Measurements from ENCODE around the gene MEGF8. TPM values are rescaled to one million over a fixed set of nuclear protein-coding genes. Genes with fewer than 3 reads are reported as not detected.
A peak's percentile ranks its signal among the peaks of the same experiment; 100 is the strongest.

MEGF8 gene
- total RNA-seq, 1 experiment from 2014 or later = 6.5 TPM

DNA sequence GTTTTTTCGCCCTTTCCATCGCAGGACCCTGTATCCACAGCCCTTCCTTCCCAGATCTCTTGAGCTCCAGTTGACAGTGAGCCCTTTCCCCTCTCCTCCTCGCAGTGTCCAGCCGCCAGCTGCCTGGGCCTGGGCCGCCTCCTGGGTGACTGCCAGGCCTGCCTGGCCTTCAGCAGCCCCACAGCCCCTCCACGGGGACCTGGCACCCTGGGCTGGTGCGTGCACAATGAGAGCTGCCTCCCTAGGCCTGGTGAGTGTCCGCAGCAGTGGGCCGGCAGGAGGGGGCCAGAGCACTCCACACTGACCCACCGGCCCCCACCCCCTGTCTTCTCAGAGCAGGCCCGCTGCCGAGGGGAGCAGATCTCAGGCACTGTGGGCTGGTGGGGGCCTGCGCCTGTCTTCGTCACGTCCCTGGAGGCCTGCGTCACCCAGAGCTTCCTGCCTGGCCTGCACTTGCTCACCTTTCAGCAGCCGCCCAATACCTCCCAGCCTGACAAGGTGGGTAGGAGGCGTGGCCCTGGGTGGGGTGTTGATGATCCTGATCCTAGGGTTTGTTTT is 19.0 kb downstream of the MEGF8 start:
- no peaks in the 10 kb centered on the region for H3K9me3 ChIP-seq (ENCODE audit: low read length)
- H3K9me2 ChIP-seq (replicated peaks; ENCODE audit: insufficient read depth, low read length) = no peaks in the 10 kb centered on the region
- H3K4me1 ChIP-seq (ENCODE audit: low read length) = peaks cover 5% of the 10 kb centered on the region

DNA sequence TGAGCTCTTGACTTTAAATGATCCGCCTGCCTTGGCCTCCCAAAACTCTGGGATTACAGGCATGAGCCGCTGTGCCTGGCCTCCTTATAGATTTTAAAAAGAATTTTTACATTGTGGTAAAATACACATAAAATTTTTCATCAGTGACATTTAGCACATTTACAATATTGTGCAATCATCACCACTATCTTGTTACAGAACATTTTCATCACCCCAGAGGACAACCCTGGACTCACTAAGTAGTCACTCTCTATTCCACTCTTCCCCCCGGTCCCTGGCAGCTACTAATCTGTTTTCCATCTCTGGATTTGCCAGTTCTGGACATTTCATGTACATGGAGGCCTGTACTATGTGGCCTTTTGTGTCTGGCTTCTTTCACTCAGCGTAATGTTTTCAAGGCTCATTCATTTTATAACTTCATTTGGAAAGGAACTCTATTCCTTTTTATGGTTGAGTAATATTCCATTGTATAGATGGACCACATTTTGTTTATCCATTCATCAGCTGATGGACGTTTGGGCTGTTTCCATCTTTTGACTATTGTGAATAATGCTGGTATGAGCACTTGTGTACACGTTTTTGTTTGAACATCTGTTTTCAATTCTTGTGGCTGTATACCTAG is 19.9 kb downstream of the MEGF8 start:
- Histone ChIP-seq H3K4me1 (ENCODE audit: low read length) (no peaks in the 10 kb centered on the region), H3K27me3 (ENCODE audit: low read length) (no peaks in the 10 kb centered on the region), H3K9me3 (ENCODE audit: low read length) (no peaks in the 10 kb centered on the region), H3K79me2 (ENCODE audit: low read length) (no peaks in the 10 kb centered on the region), H3K9me2 (replicated peaks; ENCODE audit: insufficient read depth, low read length) (no peaks in the 10 kb centered on the region), H3K36me3 (ENCODE audit: insufficient read depth, low read length) (0 out of 2 replicates have a peak, but pooled peaks cover 5% of the 10 kb centered on the region), H3K4me3 (ENCODE audit: low read length) (no peak overlapping the region), H4K20me1 (ENCODE audit: insufficient read depth, low read depth, low read length) (no peaks in the 10 kb centered on the region), H3K4me2 (ENCODE audit: low read depth, low read length, poor library complexity, severe bottlenecking) (no peak overlapping the region), H2AFZ (ENCODE audit: low read length) (no peak overlapping the region), H3K9ac (ENCODE audit: low read length) (no peak overlapping the region), H3K27ac (ENCODE audit: low read length) (no peak overlapping the region)
- no peak for DNase-seq

More for the DNA sequence above, 19.0 kb downstream of the MEGF8 start:
- H4K20me1 ChIP-seq (ENCODE audit: insufficient read depth, low read depth, low read length) = no peaks in the 10 kb centered on the region
- no peak overlapping the region for H3K4me3 ChIP-seq (ENCODE audit: low read length)
- H3K36me3 ChIP-seq (ENCODE audit: insufficient read depth, low read length) = 0 out of 2 replicates have a peak, but pooled peaks cover 5% of the 10 kb centered on the region
- no peak overlapping the region for H3K27ac ChIP-seq (ENCODE audit: low read length)
- no peaks in the 10 kb centered on the region for H3K79me2 ChIP-seq (ENCODE audit: low read length)
- no peak overlapping the region for H3K9ac ChIP-seq (ENCODE audit: low read length)
- no peaks in the 10 kb centered on the region for H3K27me3 ChIP-seq (ENCODE audit: low read length)
- H3K4me2 ChIP-seq (ENCODE audit: low read depth, low read length, poor library complexity, severe bottlenecking) = no peak overlapping the region
- no peak for DNase-seq
- no peak overlapping the region for H2AFZ ChIP-seq (ENCODE audit: low read length)

DNA sequence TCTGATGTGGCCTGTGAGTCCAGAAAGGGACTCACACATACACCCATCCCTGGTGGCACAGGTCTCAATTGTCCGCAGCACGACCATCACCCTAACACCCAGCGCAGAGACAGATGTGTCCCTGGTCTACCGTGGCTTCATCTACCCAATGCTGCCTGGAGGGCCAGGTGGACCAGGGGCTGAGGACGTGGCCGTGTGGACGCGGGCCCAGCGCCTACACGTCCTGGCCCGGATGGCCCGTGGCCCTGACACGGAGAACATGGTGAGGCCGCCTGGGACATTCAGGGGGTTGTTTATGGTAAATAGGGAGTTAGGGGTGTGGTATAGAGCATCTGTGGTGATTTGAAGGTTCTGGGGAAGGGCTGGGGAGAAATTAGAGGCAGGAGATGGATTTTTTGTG is 22.8 kb downstream of the MEGF8 start:
- no peak overlapping the region for H2AFZ ChIP-seq (ENCODE audit: low read length)
- H3K36me3 ChIP-seq (ENCODE audit: insufficient read depth, low read length) = 0 out of 2 replicates have a peak, but pooled peaks cover 5% of the 10 kb centered on the region
- H3K9ac ChIP-seq (ENCODE audit: low read length) = no peak overlapping the region
- no peak overlapping the region for H3K4me2 ChIP-seq (ENCODE audit: low read depth, low read length, poor library complexity, severe bottlenecking)
- H3K4me1 ChIP-seq (ENCODE audit: low read length) = peaks cover 9% of the 10 kb centered on the region
- no peaks in the 10 kb centered on the region for H3K27me3 ChIP-seq (ENCODE audit: low read length)
- no peaks in the 10 kb centered on the region for H4K20me1 ChIP-seq (ENCODE audit: insufficient read depth, low read depth, low read length)
- no peak for DNase-seq
- no peaks in the 10 kb centered on the region for H3K9me2 ChIP-seq (replicated peaks; ENCODE audit: insufficient read depth, low read length)
- no peak overlapping the region for H3K27ac ChIP-seq (ENCODE audit: low read length)
- H3K4me3 ChIP-seq (ENCODE audit: low read length) = no peak overlapping the region
- H3K9me3 ChIP-seq (ENCODE audit: low read length) = no peaks in the 10 kb centered on the region
- H3K79me2 ChIP-seq (ENCODE audit: low read length) = no peaks in the 10 kb centered on the region

DNA sequence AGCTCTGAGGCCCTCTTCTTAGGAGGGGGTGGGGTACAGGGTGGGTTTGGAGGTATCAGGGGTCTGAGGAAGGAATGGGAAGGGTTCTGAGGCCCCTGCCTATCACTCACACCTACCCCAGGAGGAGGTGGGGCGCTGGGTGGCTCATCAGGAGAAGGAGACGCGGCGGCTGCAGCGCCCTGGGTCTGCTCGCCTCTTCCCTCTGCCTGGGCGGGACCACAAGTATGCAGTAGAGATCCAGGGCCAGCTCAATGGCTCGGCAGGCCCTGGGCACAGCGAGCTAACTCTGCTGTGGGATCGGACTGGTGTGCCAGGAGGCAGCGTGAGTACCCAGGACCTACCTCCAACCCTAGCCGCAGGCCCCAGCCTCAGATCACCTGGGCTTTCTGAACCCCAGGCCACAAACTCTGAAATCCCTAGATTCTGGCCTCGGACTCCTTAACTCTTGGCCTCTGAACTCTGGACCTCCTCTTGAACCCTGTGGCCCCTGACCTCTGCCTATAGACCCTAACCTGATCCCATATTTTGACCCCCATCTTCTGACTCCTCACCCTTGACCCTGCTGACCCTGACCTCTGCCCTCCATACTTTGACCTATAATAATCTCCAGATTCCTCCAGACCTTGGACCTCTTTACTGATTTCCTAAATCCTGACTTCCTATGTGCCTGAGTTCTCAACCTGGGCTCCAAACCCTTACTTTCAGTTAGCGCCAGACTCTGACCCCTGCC is 24.1 kb downstream of the MEGF8 start:
- H3K27ac ChIP-seq (ENCODE audit: low read length) = no peak overlapping the region
- peaks cover 9% of the 10 kb centered on the region for H3K4me1 ChIP-seq (ENCODE audit: low read length)
- no peak overlapping the region for H3K9ac ChIP-seq (ENCODE audit: low read length)
- no peak for DNase-seq
- H3K27me3 ChIP-seq (ENCODE audit: low read length) = no peaks in the 10 kb centered on the region
- no peaks in the 10 kb centered on the region for H4K20me1 ChIP-seq (ENCODE audit: insufficient read depth, low read depth, low read length)
- H3K4me3 ChIP-seq (ENCODE audit: low read length) = no peak overlapping the region
- no peak overlapping the region for H3K4me2 ChIP-seq (ENCODE audit: low read depth, low read length, poor library complexity, severe bottlenecking)
- no peaks in the 10 kb centered on the region for H3K9me3 ChIP-seq (ENCODE audit: low read length)
- no peaks in the 10 kb centered on the region for H3K79me2 ChIP-seq (ENCODE audit: low read length)
- no peaks in the 10 kb centered on the region for H3K9me2 ChIP-seq (replicated peaks; ENCODE audit: insufficient read depth, low read length)
- H3K36me3 ChIP-seq (ENCODE audit: insufficient read depth, low read length) = 0 out of 2 replicates have a peak, but pooled peaks cover 5% of the 10 kb centered on the region
- H2AFZ ChIP-seq (ENCODE audit: low read length) = no peak overlapping the region

DNA sequence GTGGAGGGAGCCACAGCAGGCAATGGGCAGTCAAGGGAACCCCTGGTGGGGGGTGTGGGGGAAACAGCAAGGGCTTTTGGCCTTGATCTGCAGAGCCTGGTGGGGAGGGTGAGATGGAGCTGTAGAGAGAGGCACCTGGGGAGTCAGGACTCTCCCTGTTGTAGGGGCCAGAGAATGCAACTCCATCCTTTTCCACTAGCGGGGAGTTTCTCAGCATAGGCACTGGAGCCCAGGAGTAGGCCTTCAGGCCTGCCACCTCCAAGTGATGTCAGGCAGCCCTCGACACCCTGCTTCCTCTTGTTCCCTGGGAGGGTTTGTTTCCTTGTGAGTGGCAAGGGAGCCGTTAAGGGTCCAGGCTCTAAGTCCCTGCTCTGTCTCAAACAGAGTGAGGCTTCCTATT is 25.0 kb downstream of the MEGF8 start:
- DNase-seq = no peak
- no peaks in the 10 kb centered on the region for H3K27me3 ChIP-seq (ENCODE audit: low read length)
- H3K9me3 ChIP-seq (ENCODE audit: low read length) = no peaks in the 10 kb centered on the region
- H3K36me3 ChIP-seq (ENCODE audit: insufficient read depth, low read length) = 0 out of 2 replicates have a peak, but pooled peaks cover 3% of the 10 kb centered on the region
- H3K4me1 ChIP-seq (ENCODE audit: low read length) = peaks cover 9% of the 10 kb centered on the region
- H3K79me2 ChIP-seq (ENCODE audit: low read length) = no peaks in the 10 kb centered on the region
- no peak overlapping the region for H3K9ac ChIP-seq (ENCODE audit: low read length)
- no peak overlapping the region for H3K27ac ChIP-seq (ENCODE audit: low read length)
- no peak overlapping the region for H3K4me2 ChIP-seq (ENCODE audit: low read depth, low read length, poor library complexity, severe bottlenecking)
- no peaks in the 10 kb centered on the region for H3K9me2 ChIP-seq (replicated peaks; ENCODE audit: insufficient read depth, low read length)
- no peaks in the 10 kb centered on the region for H4K20me1 ChIP-seq (ENCODE audit: insufficient read depth, low read depth, low read length)
- H3K4me3 ChIP-seq (ENCODE audit: low read length) = no peak overlapping the region
- H2AFZ ChIP-seq (ENCODE audit: low read length) = no peak overlapping the region

DNA sequence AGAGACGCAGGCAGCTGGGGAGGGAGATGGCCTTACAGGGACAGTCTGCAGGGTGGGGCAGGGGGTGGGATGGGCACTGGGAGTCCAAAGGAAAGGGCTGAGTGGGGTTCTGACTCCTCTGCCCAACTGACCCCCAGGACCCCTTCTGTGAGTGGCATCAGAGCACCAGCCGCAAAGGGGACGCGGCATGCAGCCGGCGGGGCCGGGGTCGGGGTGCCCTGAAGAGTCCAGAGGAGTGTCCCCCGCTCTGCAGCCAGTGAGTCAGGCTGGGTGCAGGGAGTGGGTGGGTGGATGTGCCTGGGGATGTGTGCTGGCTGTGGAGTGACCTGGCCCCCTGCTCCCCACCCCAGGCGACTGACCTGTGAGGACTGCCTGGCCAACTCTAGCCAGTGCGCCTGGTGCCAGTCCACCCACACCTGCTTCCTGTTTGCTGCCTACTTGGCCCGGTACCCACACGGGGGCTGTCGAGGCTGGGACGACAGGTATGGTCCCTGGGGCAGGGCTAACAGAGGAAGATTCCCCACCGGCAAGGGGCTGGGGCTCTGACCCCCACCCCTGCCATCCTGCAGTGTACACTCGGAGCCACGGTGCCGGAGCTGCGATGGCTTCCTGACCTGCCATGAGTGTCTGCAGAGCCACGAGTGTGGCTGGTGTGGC is 25.8 kb downstream of the MEGF8 start:
- Histone ChIP-seq H3K9me2 (replicated peaks; ENCODE audit: insufficient read depth, low read length) (no peaks in the 10 kb centered on the region), H3K79me2 (ENCODE audit: low read length) (no peaks in the 10 kb centered on the region), H3K4me3 (ENCODE audit: low read length) (no peak overlapping the region), H2AFZ (ENCODE audit: low read length) (no peak overlapping the region), H3K27me3 (ENCODE audit: low read length) (no peaks in the 10 kb centered on the region), H3K4me1 (ENCODE audit: low read length) (peaks cover 9% of the 10 kb centered on the region), H4K20me1 (ENCODE audit: insufficient read depth, low read depth, low read length) (no peaks in the 10 kb centered on the region), H3K27ac (ENCODE audit: low read length) (no peak overlapping the region), H3K36me3 (ENCODE audit: insufficient read depth, low read length) (no peaks in the 10 kb centered on the region), H3K9me3 (ENCODE audit: low read length) (no peaks in the 10 kb centered on the region), H3K4me2 (ENCODE audit: low read depth, low read length, poor library complexity, severe bottlenecking) (no peak overlapping the region), H3K9ac (ENCODE audit: low read length) (no peak overlapping the region)
- DNase-seq = no peak

DNA sequence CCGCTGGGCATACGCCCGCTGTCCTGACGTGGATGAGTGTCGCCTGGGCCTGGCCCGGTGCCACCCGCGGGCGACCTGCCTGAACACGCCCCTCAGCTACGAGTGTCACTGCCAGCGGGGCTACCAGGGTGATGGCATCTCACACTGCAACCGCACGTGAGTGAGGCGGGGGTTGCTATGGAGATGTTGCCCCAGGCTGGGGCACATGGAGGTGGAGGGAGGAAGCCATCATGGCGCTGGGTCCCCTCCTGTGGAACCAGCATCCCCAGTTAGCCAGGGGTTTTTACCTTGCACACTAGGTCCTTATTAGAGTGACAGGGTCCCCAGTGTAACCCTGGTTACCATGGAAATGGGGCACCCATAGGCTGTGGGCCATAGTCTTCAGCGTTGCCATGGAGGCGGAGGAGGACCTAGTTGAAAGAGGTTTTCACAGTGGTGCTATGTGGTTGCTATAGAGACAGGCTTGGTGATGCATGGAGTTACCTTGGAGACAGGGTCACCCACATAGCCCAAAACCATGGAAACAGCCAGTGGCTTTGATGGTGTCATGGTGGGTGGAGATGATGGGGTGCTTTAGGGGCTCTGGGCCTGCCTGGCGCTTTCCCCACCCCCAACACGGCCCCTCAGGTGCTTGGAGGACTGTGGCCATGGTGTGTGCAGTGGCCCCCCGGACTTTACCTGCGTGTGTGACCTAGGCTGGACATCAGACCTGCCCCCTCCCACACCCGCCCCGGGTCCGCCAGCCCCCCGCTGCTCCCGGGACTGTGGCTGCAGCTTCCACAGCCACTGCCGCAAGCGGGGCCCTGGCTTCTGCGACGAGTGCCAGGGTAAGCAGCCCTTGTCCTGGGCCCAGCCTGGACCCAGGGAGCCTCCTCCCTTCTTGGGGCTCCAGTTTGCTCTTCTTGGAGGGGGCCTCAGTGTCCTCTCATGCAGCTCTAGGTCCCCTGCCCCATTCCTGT is 27.1 kb downstream of the MEGF8 start:
- H3K36me3 ChIP-seq (ENCODE audit: insufficient read depth, low read length) = no peaks in the 10 kb centered on the region
- no peak overlapping the region for H2AFZ ChIP-seq (ENCODE audit: low read length)
- no peaks in the 10 kb centered on the region for H3K9me2 ChIP-seq (replicated peaks; ENCODE audit: insufficient read depth, low read length)
- DNase-seq = peak; percentile 87
- H3K9ac ChIP-seq (ENCODE audit: low read length) = no peak overlapping the region
- H3K27ac ChIP-seq (ENCODE audit: low read length) = no peak overlapping the region
- H3K27me3 ChIP-seq (ENCODE audit: low read length) = no peaks in the 10 kb centered on the region
- H3K4me2 ChIP-seq (ENCODE audit: low read depth, low read length, poor library complexity, severe bottlenecking) = no peak overlapping the region
- no peak overlapping the region for H3K4me3 ChIP-seq (ENCODE audit: low read length)
- H3K4me1 ChIP-seq (ENCODE audit: low read length) = peaks cover 9% of the 10 kb centered on the region
- no peaks in the 10 kb centered on the region for H3K79me2 ChIP-seq (ENCODE audit: low read length)
- H4K20me1 ChIP-seq (ENCODE audit: insufficient read depth, low read depth, low read length) = no peaks in the 10 kb centered on the region
- no peaks in the 10 kb centered on the region for H3K9me3 ChIP-seq (ENCODE audit: low read length)

Measured in Karpas-422 (cell line).